Smooth muscle cell (in vitro differentiated cells): ENCODE measurements around the gene FBXW12. TPM values are rescaled to one million over a fixed set of nuclear protein-coding genes. Genes with fewer than 3 reads are reported as not detected.

Source experiments
- DNase-seq: peaks from one replicate; lab custom pipeline; 2025; ENCODE audit not compliant: unreplicated experiment; lab: John Stamatoyannopoulos, UW
- H2AFZ ChIP-seq: fragments of 200-600 bp; sonication (generic); 2 replicates; pipeline ENCODE4 v1.6.0; 2016; ENCODE audit warnings: antibody characterized with exemption, low read depth, mild to moderate bottlenecking
- H3F3A ChIP-seq: fragments of 200-600 bp; sonication (generic); 2 replicates; pipeline ENCODE4 v1.6.0; 2017; ENCODE audit warnings: antibody characterized with exemption, low read depth
- H3K27ac ChIP-seq: fragments of 200-600 bp; sonication (generic); 2 replicates; pipeline ENCODE4 v1.5.1; 2016; ENCODE audit warnings: low read depth, mild to moderate bottlenecking
- H3K27me3 ChIP-seq: fragments of 200-600 bp; sonication (generic); 2 replicates; pipeline ENCODE4 v1.6.1; 2016; ENCODE audit warnings: low read depth, mild to moderate bottlenecking
- H3K36me3 ChIP-seq: fragments of 200-600 bp; sonication (generic); 2 replicates; pipeline ENCODE4 v1.5.1; 2016; ENCODE audit warnings: low read depth
- H3K4me1 ChIP-seq: fragments of 200-600 bp; sonication (generic); 2 replicates; pipeline ENCODE4 v1.5.1; 2016; ENCODE audit warnings: low read depth
- H3K4me2 ChIP-seq: fragments of 200-600 bp; sonication (generic); 2 replicates; pipeline ENCODE4 v1.6.0; 2016; ENCODE audit warnings: mild to moderate bottlenecking
- H3K4me3 ChIP-seq: fragments of 200-600 bp; sonication (generic); 2 replicates; pipeline ENCODE4 v1.5.1; 2016; ENCODE audit warnings: mild to moderate bottlenecking
- H3K79me2 ChIP-seq: fragments of 200-600 bp; sonication (generic); 2 replicates; pipeline ENCODE4 v1.6.0; 2016; ENCODE audit warnings: low read depth, mild to moderate bottlenecking
- H3K9ac ChIP-seq: fragments of 200-600 bp; sonication (generic); 2 replicates; pipeline ENCODE4 v1.6.0; 2016; ENCODE audit warnings: low read depth
- H3K9me3 ChIP-seq: fragments of 200-600 bp; sonication (generic); replicated peaks from 2 replicates; pipeline ENCODE4 v1.5.1; 2016; ENCODE audit warnings: low read depth
- H4K20me1 ChIP-seq: fragments of 200-600 bp; sonication (generic); 2 replicates; pipeline ENCODE4 v1.6.0; 2016; ENCODE audit warnings: low read depth
- CTCF ChIP-seq: fragments of 200-600 bp; sonication (generic); IDR thresholded peaks from 2 replicates; pipeline ENCODE4 v1.5.1; 2017; ENCODE audit warnings: borderline replicate concordance, mild to moderate bottlenecking, antibody characterized with exemption; ENCODE audit not compliant: insufficient read depth, poor library complexity, severe bottlenecking
- WGBS: methylation state at CpG from one replicate; pipeline ENCODE4 v1.1.7; 2016; ENCODE audit warnings: low lambda C conversion rate; 5-methylcytosine and 5-hydroxymethylcytosine counted together
- polyA plus RNA-seq: library from polyadenylated mRNA; unstranded; fragments of >200 nt; fragmentation: Nextera tagmentation; extraction: Ambion mirVana; gene quantifications from 2 replicates; pipeline ENCODE4 v1.2.1, GENCODE V29; 2016
- total RNA-seq: library from RNA; depleted of rRNA; stranded (reverse); fragments of >200 nt; gene quantifications from 2 replicates; pipeline ENCODE4 v1.2.3, GENCODE V29; 2014

The FBXW12 gene
- total and polyA plus RNA-seq, 2 experiments from 2014 or later = 0.07 TPM; not detected in 1

- no peaks in the 10 kb centered on the region for H3K27me3 ChIP-seq
- H3K9ac ChIP-seq = no peak overlapping the region
- no peaks in the 10 kb centered on the region for H3K36me3 ChIP-seq
- H2AFZ ChIP-seq = no peak overlapping the region
- H3K4me3 ChIP-seq = no peak overlapping the region
- no peaks in the 10 kb centered on the region for H3K4me1 ChIP-seq
- H3K9me3 ChIP-seq = no peaks in the 10 kb centered on the region
- TF ChIP-seq CTCF = no peak
- H3F3A ChIP-seq = no peaks in the 10 kb centered on the region
- H3K79me2 ChIP-seq = no peaks in the 10 kb centered on the region
- WGBS = 90% methylated on average over 18 of the region's 18 CpGs
- no peaks in the 10 kb centered on the region for H4K20me1 ChIP-seq
- H3K4me2 ChIP-seq = no peak overlapping the region
- no peak overlapping the region for H3K27ac ChIP-seq
- DNase-seq = no peak
Observed at GRCh38 chr3:48406443-48407431, 34.7 kb downstream of the FBXW12 start.

GRCh38 chr3:48407542-48408099 lies 35.6 kb downstream of the FBXW12 start:
- H3K4me2 ChIP-seq = no peak overlapping the region
- H3K79me2 ChIP-seq = no peaks in the 10 kb centered on the region
- no peaks in the 10 kb centered on the region for H3K9me3 ChIP-seq
- no peaks in the 10 kb centered on the region for H3K4me1 ChIP-seq
- no peaks in the 10 kb centered on the region for H4K20me1 ChIP-seq
- H3F3A ChIP-seq = no peaks in the 10 kb centered on the region
- H3K9ac ChIP-seq = no peak overlapping the region
- no peaks in the 10 kb centered on the region for H3K36me3 ChIP-seq
- no peak for DNase-seq
- no peaks in the 10 kb centered on the region for H3K27me3 ChIP-seq
- 96% methylated on average over 8 of the region's 8 CpGs for WGBS
- H3K27ac ChIP-seq = no peak overlapping the region
- no peak overlapping the region for H2AFZ ChIP-seq
- TF ChIP-seq CTCF = no peak
- no peak overlapping the region for H3K4me3 ChIP-seq

- no peaks in the 10 kb centered on the region for H3K27me3 ChIP-seq
- H3K4me1 ChIP-seq = no peaks in the 10 kb centered on the region
- TF ChIP-seq CTCF = no peak
- no peaks in the 10 kb centered on the region for H3K36me3 ChIP-seq
- no peaks in the 10 kb centered on the region for H4K20me1 ChIP-seq
- H3K9me3 ChIP-seq = no peaks in the 10 kb centered on the region
- WGBS = 88% methylated on average over 4 of the region's 4 CpGs
- H3F3A ChIP-seq = no peaks in the 10 kb centered on the region
- no peak overlapping the region for H3K4me3 ChIP-seq
- no peak overlapping the region for H3K4me2 ChIP-seq
- H2AFZ ChIP-seq = no peak overlapping the region
- no peak overlapping the region for H3K27ac ChIP-seq
- no peak overlapping the region for H3K9ac ChIP-seq
- H3K79me2 ChIP-seq = no peaks in the 10 kb centered on the region
- no peak for DNase-seq
Observed at GRCh38 chr3:48408823-48409281, 36.8 kb downstream of the FBXW12 start.
